NB4 (cell line): Measurements from ENCODE around the gene ANKRD18B.

Experiments used
- MYC ChIP-seq: IDR thresholded peaks from 2 replicates; pipeline ENCODE4 v1.6.1; 2011; ENCODE audit warnings: low read depth, low read length
- POLR2A ChIP-seq: IDR thresholded peaks from 2 replicates; pipeline ENCODE4 v1.6.1; 2011; ENCODE audit warnings: mild to moderate bottlenecking; ENCODE audit not compliant: insufficient read length; ENCODE audit errors: extremely low read depth
- TF ChIP-seq, protein P1 (sequence below): IDR thresholded peaks from one replicate; pipeline ENCODE4 v1.5.1; 2012; ENCODE audit warnings: low read depth, low read length

DNA sequence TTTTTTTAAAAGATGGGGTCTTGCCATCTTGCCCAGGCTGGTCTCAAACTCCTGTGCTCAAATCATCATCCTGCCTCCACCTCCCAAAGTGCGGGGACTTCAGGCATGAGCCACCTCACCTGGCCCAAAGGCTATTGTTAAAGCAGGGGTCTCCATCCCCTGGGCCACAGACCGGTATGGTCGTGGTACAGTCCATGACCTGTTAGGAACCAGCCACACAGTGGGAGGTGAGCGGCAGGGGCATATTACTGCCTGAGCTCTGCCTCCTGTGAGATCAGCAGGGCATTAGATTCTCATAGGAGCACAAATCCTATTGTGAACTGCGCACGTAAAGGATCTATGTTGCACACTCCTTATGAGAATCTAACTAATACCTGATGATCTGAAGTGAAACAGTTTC, 43.1 kb upstream of the ANKRD18B start:
- TF ChIP-seq, protein P1, sequence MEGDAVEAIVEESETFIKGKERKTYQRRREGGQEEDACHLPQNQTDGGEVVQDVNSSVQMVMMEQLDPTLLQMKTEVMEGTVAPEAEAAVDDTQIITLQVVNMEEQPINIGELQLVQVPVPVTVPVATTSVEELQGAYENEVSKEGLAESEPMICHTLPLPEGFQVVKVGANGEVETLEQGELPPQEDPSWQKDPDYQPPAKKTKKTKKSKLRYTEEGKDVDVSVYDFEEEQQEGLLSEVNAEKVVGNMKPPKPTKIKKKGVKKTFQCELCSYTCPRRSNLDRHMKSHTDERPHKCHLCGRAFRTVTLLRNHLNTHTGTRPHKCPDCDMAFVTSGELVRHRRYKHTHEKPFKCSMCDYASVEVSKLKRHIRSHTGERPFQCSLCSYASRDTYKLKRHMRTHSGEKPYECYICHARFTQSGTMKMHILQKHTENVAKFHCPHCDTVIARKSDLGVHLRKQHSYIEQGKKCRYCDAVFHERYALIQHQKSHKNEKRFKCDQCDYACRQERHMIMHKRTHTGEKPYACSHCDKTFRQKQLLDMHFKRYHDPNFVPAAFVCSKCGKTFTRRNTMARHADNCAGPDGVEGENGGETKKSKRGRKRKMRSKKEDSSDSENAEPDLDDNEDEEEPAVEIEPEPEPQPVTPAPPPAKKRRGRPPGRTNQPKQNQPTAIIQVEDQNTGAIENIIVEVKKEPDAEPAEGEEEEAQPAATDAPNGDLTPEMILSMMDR, result no peak
- TF ChIP-seq POLR2A, result no peak
- TF ChIP-seq MYC, result no peak
